GM12878 (cell line): ENCODE results near the gene GAS2L2. TPM values are rescaled to one million over a fixed set of nuclear protein-coding genes. Genes with fewer than 3 reads are reported as not detected.

Source experiments
- ATAC-seq: fragments of 200-7000 bp; cut with Tn5 transposase; 3 replicates; pipeline ENCODE4 v1.9.1; 2020; ENCODE audit warnings: mild to moderate bottlenecking, moderate library complexity
- BruUV-seq: library from RNA; stranded (reverse); fragments of 400-500 nt; replicated peaks from 2 replicates; lab custom pipeline; 2021; lab: Mats Ljungman, UMichigan
- CTCF ChIA-PET: fragments of 300-600 bp; sonication (Branson Sonifier 250); formaldehyde crosslinking; extraction: SDS; loops from one replicate; lab custom pipeline; 2021; ENCODE audit warnings: inconsistent platforms; lab: Yijun Ruan, JAX
- POLR2A ChIA-PET: fragments of 350-600 bp; formaldehyde crosslinking; extraction: SDS; loops from one replicate; lab custom pipeline; 2021; ENCODE audit warnings: inconsistent platforms; lab: Charles Lee
- RAD21 ChIA-PET: fragments of 300-600 bp; sonication (Branson Sonifier 250); formaldehyde crosslinking; loops from one replicate; lab custom pipeline; 2023; ENCODE audit warnings: antibody characterized with exemption; ENCODE audit not compliant: unreplicated experiment; lab: Charles Lee
- SMC1A ChIA-PET: fragments of 300-600 bp; sonication (Branson Sonifier 250); formaldehyde crosslinking; loops from one replicate; lab custom pipeline; 2023; ENCODE audit not compliant: unreplicated experiment, uncharacterized antibody; lab: Charles Lee
- DNase-seq: peaks from one replicate; pipeline ENCODE4 v3.0.0-alpha.2; 2011; ENCODE audit warnings: low read depth, low spot score
- FAIRE-seq: peaks from 3 replicates; lab custom pipeline; 2011; peaks lifted over from hg19 to GRCh38; lab: Jason Lieb, UNC
- H2AFZ ChIP-seq: 2 replicates; pipeline ENCODE4 v1.6.0; 2011; ENCODE audit warnings: low read depth, low read length, control low read depth; ENCODE audit not compliant: control insufficient read depth
- H3K27ac ChIP-seq: 2 replicates; pipeline ENCODE4 v1.5.1; 2011; ENCODE audit warnings: control low read depth; ENCODE audit not compliant: control insufficient read depth, insufficient read depth
- H3K27me3 ChIP-seq, 2 experiments: replicated peaks in 1 of 2; 2 replicates each; pipeline versions ENCODE4 v1.6.0 to v1.6.1; 2011; ENCODE audit warnings: low read length in 1 of 2; ENCODE audit not compliant: control insufficient read depth in 2 of 2, insufficient read depth in 2 of 2
- H3K36me3 ChIP-seq, 2 experiments: 2 replicates each; pipeline ENCODE4 v1.5.1; 2011; ENCODE audit warnings: low read length in 1 of 2; ENCODE audit not compliant: control insufficient read depth in 2 of 2, insufficient read depth in 2 of 2
- H3K4me1 ChIP-seq: 2 replicates; pipeline ENCODE4 v1.6.1; 2011; ENCODE audit warnings: mild to moderate bottlenecking, low read length, moderate library complexity, mixed read lengths; ENCODE audit not compliant: control insufficient read depth, insufficient read depth
- H3K4me2 ChIP-seq: 2 replicates; pipeline ENCODE4 v1.6.0; 2011; ENCODE audit warnings: control low read depth; ENCODE audit not compliant: control insufficient read depth, insufficient read depth
- H3K4me3 ChIP-seq: fragments of 200-600 bp; sonication (generic); 2 replicates; pipeline ENCODE4 v1.5.1; 2016
- H3K79me2 ChIP-seq: 2 replicates; pipeline ENCODE4 v1.6.0; 2011; ENCODE audit warnings: low read length; ENCODE audit not compliant: control insufficient read depth, insufficient read depth
- H3K9ac ChIP-seq: 2 replicates; pipeline ENCODE4 v1.8.0; 2011; ENCODE audit warnings: low read length, control low read depth, mixed read lengths; ENCODE audit not compliant: control insufficient read depth, insufficient read depth
- H3K9me3 ChIP-seq: replicated peaks from 3 replicates; pipeline ENCODE4 v1.5.1; 2011; ENCODE audit warnings: mild to moderate bottlenecking, low read length; ENCODE audit not compliant: control insufficient read depth, insufficient read depth
- H4K20me1 ChIP-seq: 2 replicates; pipeline ENCODE4 v1.6.0; 2011; ENCODE audit not compliant: control insufficient read depth, insufficient read depth
- GATAD2B ChIP-seq: fragments of 450-650 bp; conservative IDR thresholded peaks from 2 replicates; pipeline ENCODE4 v1.6.1; 2017; ENCODE audit warnings: low read depth, mild to moderate bottlenecking, moderate library complexity
- MTA2 ChIP-seq: fragments of 450-650 bp; IDR thresholded peaks from 2 replicates; pipeline ENCODE4 v1.6.1; 2016; ENCODE audit warnings: low read depth, mild to moderate bottlenecking, moderate library complexity
- NFXL1 ChIP-seq: fragments of 450-650 bp; IDR thresholded peaks from 2 replicates; pipeline ENCODE4 v1.6.1; 2017; ENCODE audit warnings: antibody characterized with exemption, mild to moderate bottlenecking, borderline replicate concordance
- SREBF2 ChIP-seq: IDR thresholded peaks from 2 replicates; pipeline ENCODE4 v1.6.1; 2012; ENCODE audit warnings: mild to moderate bottlenecking, low read length
- USF1 ChIP-seq: IDR thresholded peaks from 2 replicates; pipeline ENCODE4 v1.6.1; 2011; ENCODE audit warnings: borderline replicate concordance, low read depth, mild to moderate bottlenecking, moderate library complexity, mixed read lengths, low read length; ENCODE audit not compliant: insufficient read depth; ENCODE audit errors: extremely low read length
- ZBTB40 ChIP-seq: fragments of 450-650 bp; IDR thresholded peaks from 2 replicates; pipeline ENCODE4 v1.6.1; 2016; ENCODE audit warnings: mild to moderate bottlenecking, moderate library complexity, borderline replicate concordance
- WGBS: methylation state at CpG from one replicate; pipeline ENCODE4 v1.1.6; 2016; ENCODE audit warnings: low lambda C conversion rate; ENCODE audit not compliant: insufficient replicate concordance, insufficient coverage; ENCODE audit errors: missing lambda C conversion rate; 5-methylcytosine and 5-hydroxymethylcytosine counted together
- in situ Hi-C: fragments of 300-500 bp; cut with MboI; formaldehyde crosslinking; loops from 9 replicates; pipeline ENCODE4 v1.14.3; 2018; ENCODE audit warnings: mixed read lengths
- intact Hi-C: fragments of 100-400 bp; cut with micrococcal nuclease; formaldehyde crosslinking; loops from one replicate; pipeline ENCODE4 v1.14.2; 2022; ENCODE audit not compliant: unreplicated experiment
- polyA plus RNA-seq, 11 experiments: library from polyadenylated mRNA; depleted of rRNA in 4 of 11; unstranded in 6 of 11; stranded (reverse) in 5 of 11; fragments of >200 nt; fragmentation: Nextera tagmentation in 4 of 11; fragmentation: Illumina TruSeq in 1 of 11; extraction: Ambion mirVana in 4 of 11; extraction: Trizol in 1 of 11; gene quantifications; 1 replicate in 1 of 11; 2 replicates in 10 of 11; pipeline versions ENCODE4 v1.2.1 to v1.2.3, GENCODE V29; 2011 to 2016; ENCODE audit warnings: inconsistent platforms in 2 of 11, missing spikeins in 2 of 11, low read depth in 1 of 11
- total RNA-seq, 4 experiments: library from RNA; depleted of rRNA in 3 of 4; stranded (reverse); fragments of >200 nt in 3 of 4; fragmentation: Illumina TruSeq in 1 of 4; extraction: Trizol in 1 of 4; gene quantifications; 2 replicates each; pipeline versions ENCODE4 v1.2.1 to v1.2.3, GENCODE V29; 2013 to 2021

Gene GAS2L2
- total and polyA plus RNA-seq, 10 of the 15 experiments (the other 5 are each of a cell fraction or from before 2014, with no cell fraction given), result 0.01 TPM; not detected in 9

DNA sequence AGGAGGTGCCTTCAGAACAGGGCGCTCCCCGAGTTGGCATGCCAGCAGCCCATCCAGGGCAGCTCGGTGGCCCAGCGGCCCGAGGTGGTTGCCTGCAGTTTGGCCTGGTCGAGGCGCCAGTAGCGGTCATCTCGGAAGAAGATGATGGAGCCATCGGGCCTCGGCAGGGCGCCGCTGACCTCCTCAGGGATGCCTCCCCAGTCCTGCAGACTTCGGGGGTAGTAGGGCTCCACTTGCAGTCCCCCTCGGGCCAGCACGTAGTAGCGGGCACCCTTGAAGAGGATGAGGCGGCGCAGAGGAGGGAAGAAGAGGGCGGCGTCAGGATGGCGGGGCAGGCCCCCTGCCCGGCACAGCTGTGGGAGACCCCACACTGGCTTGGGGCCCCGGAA is 13.4 kb upstream of the GAS2L2 start:
- POLR2A ChIA-PET, result interaction anchor here (1.2 kb wide), 1 partner anchor 42 kb away, joined by 4 read pairs; the partner anchor contains the start of gene TAF15

GRCh38 chr17:35765756-35766488 is 12.9 kb upstream of the GAS2L2 start:
- FAIRE-seq, result no peak
- SMC1A ChIA-PET, result interaction anchor here (3.6 kb wide), 1 partner anchor 43 kb away, joined by 33 read pairs; the partner anchor contains the start of gene TAF15
- Histone ChIP-seq H2AFZ (no peak overlapping the region), H3K4me1 (peaks cover 5% of the 10 kb centered on the region), H3K4me3 (no peak overlapping the region), H4K20me1 (no peaks in the 10 kb centered on the region), H3K9ac (no peak overlapping the region), H3K9me3 (no peaks in the 10 kb centered on the region), H3K79me2 (no peaks in the 10 kb centered on the region), H3K27ac (no peak overlapping the region), H3K4me2 (no peak overlapping the region), H3K36me3 (no peaks in the 10 kb centered on the region), H3K27me3 (peaks cover 0 to 6% of the 10 kb centered on the region in 2 experiments)
- BruUV-seq, result no TSS peak
- WGBS, result 28% methylated on average over 8 of the region's 8 CpGs
- DNase-seq, result no peak
- POLR2A ChIA-PET, result no interaction called here
- ATAC-seq, result no peak
- RAD21 ChIA-PET, result interaction anchor here (2.5 to 2.9 kb wide), 2 partner anchors 39 to 43 kb away, joined by 24 to 50 read pairs; partner anchors contain the start of gene TAF15
- in situ Hi-C loops (loop anchor here (5.0 kb wide), 1 partner anchor 41 kb away; the partner anchor contains the start of gene TAF15), intact Hi-C loops (loop anchor here (2.0 kb wide), 1 partner anchor 43 kb away; the partner anchor contains the start of gene TAF15)
- CTCF ChIA-PET, result interaction anchor here (8.3 kb wide), 1 partner anchor 43 kb away, joined by 220 read pairs; the partner anchor contains the start of gene TAF15
- TF ChIP-seq GATAD2B (no peak), MTA2 (no peak), NFXL1 (no peak), SREBF2 (no peak), ZBTB40 (no peak)

More for the DNA sequence above, 13.4 kb upstream of the GAS2L2 start:
- H3K9me3 ChIP-seq, result no peaks in the 10 kb centered on the region
- no peak overlapping the region for H3K4me2 ChIP-seq
- no peak overlapping the region for H3K27ac ChIP-seq
- H3K4me3 ChIP-seq, result no peak overlapping the region
- H3K27me3 ChIP-seq, result peaks cover 0 to 6% of the 10 kb centered on the region in 2 experiments; a peak in 3 of 4 replicates
- peaks cover 5% of the 10 kb centered on the region for H3K4me1 ChIP-seq
- ATAC-seq, result no peak
- TF ChIP-seq USF1, result no peak
- H3K79me2 ChIP-seq, result no peaks in the 10 kb centered on the region
- WGBS, result 60% methylated on average over 22 of the region's 24 CpGs
- in situ Hi-C loops, result loop anchor here (5.0 kb wide), 1 partner anchor 41 kb away; the partner anchor contains the start of gene TAF15
- SMC1A ChIA-PET, result interaction anchor here (1.0 to 1.3 kb wide), 2 partner anchors 11 to 42 kb away, joined by 3 to 5 read pairs; no protein-coding TSS in a partner anchor
- no peak for DNase-seq
- CTCF ChIA-PET, result interaction anchor here (8.3 kb wide), 1 partner anchor 42 kb away, joined by 220 read pairs; the partner anchor contains the start of gene TAF15
- H2AFZ ChIP-seq, result no peak overlapping the region
- H3K9ac ChIP-seq, result no peak overlapping the region
- RAD21 ChIA-PET, result no interaction called here
- FAIRE-seq, result no peak
- intact Hi-C loops, result loop anchor here (2.0 kb wide), 1 partner anchor 42 kb away; the partner anchor contains the start of gene TAF15
- H4K20me1 ChIP-seq, result no peaks in the 10 kb centered on the region
- H3K36me3 ChIP-seq, result no peaks in the 10 kb centered on the region
- no TSS peak for BruUV-seq
